HepG2 (cell line): ENCODE measurements around the gene STAT1. TPM values are rescaled to one million over a fixed set of nuclear protein-coding genes. Genes with fewer than 3 reads are reported as not detected.

Experiments
- ATAC-seq: fragments of 200-7000 bp; cut with Tn5 transposase; 3 replicates; pipeline ENCODE4 v1.9.1; 2020; ENCODE audit warnings: mild to moderate bottlenecking, moderate library complexity
- BruUV-seq: library from RNA; stranded (reverse); fragments of 400-500 nt; replicated peaks from 2 replicates; lab custom pipeline; 2021; lab: Mats Ljungman, UMichigan
- CTCF ChIA-PET: fragments of 300-600 bp; formaldehyde crosslinking; extraction: SDS; loops from one replicate; lab custom pipeline; 2021; ENCODE audit warnings: low total read pairs, inconsistent platforms, low intra/inter-chr PET ratio; lab: Yijun Ruan, JAX
- POLR2A ChIA-PET: fragments of 350-600 bp; sonication (Branson Sonifier 250); formaldehyde crosslinking; loops from one replicate; lab custom pipeline; 2020; ENCODE audit warnings: antibody characterized with exemption, inconsistent platforms; lab: Yijun Ruan, JAX
- DNase-seq: peaks from one replicate; pipeline ENCODE4 v3.0.0-alpha.2; 2015; ENCODE audit warnings: low spot score
- FAIRE-seq: peaks from 3 replicates; lab custom pipeline; 2011; peaks lifted over from hg19 to GRCh38; lab: Jason Lieb, UNC
- H2AFZ ChIP-seq: one replicate; pipeline ENCODE4 v1.6.1; 2011; ENCODE audit warnings: low read length, inconsistent platforms
- H3K27ac ChIP-seq: fragments of 300-600 bp; 3 replicates; pipeline ENCODE4 v1.8.0; 2011; ENCODE audit warnings: mixed run types, mild to moderate bottlenecking, mixed read lengths, low read length, inconsistent platforms; ENCODE audit not compliant: insufficient read depth; ENCODE audit errors: extremely low read length
- H3K27me3 ChIP-seq, 2 experiments: fragments of 200-600 bp in 1 of 2; 2 replicates in 1 of 2; 3 replicates in 1 of 2; pipeline versions ENCODE4 v1.6.0 to v1.8.0; 2011; ENCODE audit warnings: low read length in 2 of 2, mild to moderate bottlenecking in 2 of 2, moderate library complexity in 2 of 2, inconsistent platforms in 1 of 2; ENCODE audit not compliant: insufficient read depth in 2 of 2, control insufficient read depth in 1 of 2
- H3K36me3 ChIP-seq, 2 experiments: fragments of 200-600 bp in 1 of 2; replicated peaks in 1 of 2; 2 replicates in 1 of 2; 3 replicates in 1 of 2; pipeline versions ENCODE4 v1.5.1 to v1.8.0; 2011; ENCODE audit warnings: low read length in 2 of 2, inconsistent platforms in 1 of 2; ENCODE audit not compliant: insufficient read depth in 2 of 2, control insufficient read depth in 1 of 2
- H3K4me1 ChIP-seq: 2 replicates; pipeline ENCODE4 v1.5.1; 2012; ENCODE audit warnings: low read length, inconsistent platforms; ENCODE audit not compliant: insufficient read depth
- H3K4me2 ChIP-seq: 2 replicates; pipeline ENCODE4 v1.6.0; 2011; ENCODE audit warnings: low read depth, low read length, inconsistent platforms
- H3K4me3 ChIP-seq, 3 experiments: fragments of 200-600 bp in 1 of 3; sonication (generic), shearing (Covaris generic) in 1 of 3; replicated peaks in 1 of 3; 2 replicates each; pipeline ENCODE4 v1.5.1; 2011 to 2016; ENCODE audit warnings: low read length in 3 of 3, inconsistent platforms in 2 of 3, low read depth in 2 of 3, mild to moderate bottlenecking in 2 of 3, control low read depth in 1 of 3, mixed read lengths in 1 of 3; ENCODE audit not compliant: insufficient read depth in 1 of 3
- H3K79me2 ChIP-seq: one replicate; pipeline ENCODE4 v1.6.1; 2011; ENCODE audit warnings: low read length, inconsistent platforms; ENCODE audit not compliant: insufficient read depth
- H3K9ac ChIP-seq: 2 replicates; pipeline ENCODE4 v1.6.0; 2011; ENCODE audit warnings: mild to moderate bottlenecking, low read depth, low read length, inconsistent platforms; ENCODE audit not compliant: insufficient read depth
- H3K9me3 ChIP-seq: 2 replicates; pipeline ENCODE4 v1.5.1; 2012; ENCODE audit warnings: mild to moderate bottlenecking, low read length
- H4K20me1 ChIP-seq: 2 replicates; pipeline ENCODE4 v1.6.0; 2011; ENCODE audit warnings: inconsistent platforms, mild to moderate bottlenecking, low read length, moderate library complexity; ENCODE audit not compliant: insufficient read depth
- JUNB ChIP-seq: sonication (generic); formaldehyde crosslinking; IDR thresholded peaks from 2 replicates; pipeline ENCODE4 v1.8.0; 2022; ENCODE audit warnings: missing genetic modification reagents, mild to moderate bottlenecking, borderline replicate concordance
- TBX3 ChIP-seq: fragments of 450-650 bp; IDR thresholded peaks from 2 replicates; pipeline ENCODE4 v1.6.1; 2017; ENCODE audit warnings: antibody characterized with exemption, mild to moderate bottlenecking, inconsistent platforms, borderline replicate concordance
- ZNF530 ChIP-seq: sonication (generic); formaldehyde crosslinking; IDR thresholded peaks from 2 replicates; pipeline ENCODE4 v1.5.0; 2020; ENCODE audit warnings: low read depth, mild to moderate bottlenecking, missing genetic modification reagents
- WGBS: methylation state at CpG from one replicate; pipeline ENCODE4 v1.1.6; 2017; ENCODE audit warnings: low lambda C conversion rate; 5-methylcytosine and 5-hydroxymethylcytosine counted together
- in situ Hi-C: cut with HindIII; loops from 2 replicates; pipeline ENCODE4 v1.10.0; 2017; ENCODE audit warnings: low pct_unique_long_range_greater_than_20kb; ENCODE audit not compliant: extremely low pct_ligation_motif_present
- intact Hi-C: fragments of 100-400 bp; cut with micrococcal nuclease; formaldehyde crosslinking; loops from one replicate; pipeline ENCODE4 v1.10.0; 2022; ENCODE audit not compliant: unreplicated experiment
- polyA plus RNA-seq, 8 experiments: library from polyadenylated mRNA; depleted of rRNA in 3 of 8; stranded (reverse) in 7 of 8; unstranded in 1 of 8; fragments of >200 nt; fragmentation: Illumina TruSeq in 4 of 8; extraction: Trizol in 4 of 8; gene quantifications; 2 replicates each; pipeline versions ENCODE4 v1.2.1 to v1.2.3, GENCODE V29; 2011 to 2016; ENCODE audit warnings: low read depth in 4 of 8, missing spikeins in 1 of 8, mixed read lengths in 1 of 8; ENCODE audit not compliant: insufficient read depth in 1 of 8
- total RNA-seq, 5 experiments: library from RNA; depleted of rRNA; stranded (reverse); fragments of >200 nt; fragmentation: Illumina TruSeq; extraction: Trizol; gene quantifications; 2 replicates each; pipeline ENCODE4 v1.2.3, GENCODE V29; 2016; ENCODE audit warnings: low read depth in 1 of 5
- TF ChIP-seq, protein P1 (sequence below): sonication (generic); formaldehyde crosslinking; IDR thresholded peaks from 2 replicates; pipeline ENCODE4 v1.8.0; 2022; ENCODE audit warnings: low read depth, missing genetic modification reagents
- TF ChIP-seq, protein P2 (sequence below): sonication (generic); formaldehyde crosslinking; IDR thresholded peaks from 2 replicates; pipeline ENCODE4 v1.4.0; 2020; ENCODE audit warnings: mild to moderate bottlenecking, missing genetic modification reagents

STAT1 gene
- total and polyA plus RNA-seq, 2 of the 13 experiments (the other 11 are each of a cell fraction or from before 2014, with no cell fraction given): 21.8 to 59.6 TPM

GRCh38 chr2:191063584-191063983, 49.6 kb upstream of the STAT1 start (continued):
- TF ChIP-seq, protein P1, sequence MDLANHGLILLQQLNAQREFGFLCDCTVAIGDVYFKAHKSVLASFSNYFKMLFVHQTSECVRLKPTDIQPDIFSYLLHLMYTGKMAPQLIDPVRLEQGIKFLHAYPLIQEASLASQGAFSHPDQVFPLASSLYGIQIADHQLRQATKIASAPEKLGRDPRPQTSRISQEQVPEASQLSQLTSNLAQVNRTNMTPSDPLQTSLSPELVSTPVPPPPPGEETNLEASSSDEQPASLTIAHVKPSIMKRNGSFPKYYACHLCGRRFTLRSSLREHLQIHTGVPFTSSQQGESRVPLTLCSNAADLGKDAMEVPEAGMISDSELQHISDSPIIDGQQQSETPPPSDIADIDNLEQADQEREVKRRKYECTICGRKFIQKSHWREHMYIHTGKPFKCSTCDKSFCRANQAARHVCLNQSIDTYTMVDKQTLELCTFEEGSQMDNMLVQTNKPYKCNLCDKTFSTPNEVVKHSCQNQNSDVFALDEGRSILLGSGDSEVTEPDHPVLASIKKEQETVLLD (CRISPR knock-in tag): no peak
- TF ChIP-seq JUNB (CRISPR knock-in tag): no peak
- TF ChIP-seq TBX3: no peak
- TF ChIP-seq ZNF530 (CRISPR knock-in tag): no peak

DNA sequence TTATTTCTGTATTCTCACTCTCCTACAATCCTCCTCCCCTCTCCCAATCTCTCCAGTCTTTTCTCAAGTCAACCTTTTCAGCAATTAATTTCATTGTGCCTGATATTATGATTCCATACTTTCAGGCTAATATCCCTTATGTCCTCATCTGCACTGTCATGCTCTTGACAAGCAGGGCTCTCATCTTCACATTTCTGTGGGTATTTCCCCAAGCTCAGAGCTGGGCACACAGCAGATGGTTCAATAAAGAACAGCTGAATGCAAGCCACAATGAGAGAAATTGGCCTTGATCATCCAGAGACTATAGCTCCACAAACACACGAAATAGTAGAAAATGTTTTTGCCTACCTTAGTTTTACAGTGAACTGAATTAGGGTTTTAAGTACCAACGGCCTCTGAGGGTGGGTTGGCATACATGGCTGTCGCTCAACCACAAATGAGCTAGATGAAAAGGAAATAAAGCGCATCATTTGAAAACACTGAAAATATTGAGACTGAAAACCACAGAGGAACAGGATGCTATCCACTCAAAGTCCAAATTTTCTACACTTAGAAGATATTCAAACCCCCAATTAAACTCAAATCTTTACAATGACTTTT, 47.5 kb upstream of the STAT1 start:
- H3K27me3 ChIP-seq: no peaks in the 10 kb centered on the region; a peak in 1 of 5 replicates
- no peaks in the 10 kb centered on the region for H4K20me1 ChIP-seq
- no TSS peak for BruUV-seq
- intact Hi-C loops (no loop called here), in situ Hi-C loops (loop anchor here (25.0 kb wide), 1 partner anchor 451 kb away; no protein-coding TSS in a partner anchor)
- FAIRE-seq: no peak
- H2AFZ ChIP-seq: no peak overlapping the region
- ChIA-PET CTCF (no interaction called here), POLR2A (no interaction called here)
- H3K4me1 ChIP-seq: no peaks in the 10 kb centered on the region
- 34% methylated on average over 4 of the region's 4 CpGs for WGBS
- no peak overlapping the region for H3K4me2 ChIP-seq
- H3K36me3 ChIP-seq: no peaks in the 10 kb centered on the region
- H3K9ac ChIP-seq: no peak overlapping the region
- DNase-seq: no peak
- no peak overlapping the region for H3K4me3 ChIP-seq
- TF ChIP-seq, protein P2, sequence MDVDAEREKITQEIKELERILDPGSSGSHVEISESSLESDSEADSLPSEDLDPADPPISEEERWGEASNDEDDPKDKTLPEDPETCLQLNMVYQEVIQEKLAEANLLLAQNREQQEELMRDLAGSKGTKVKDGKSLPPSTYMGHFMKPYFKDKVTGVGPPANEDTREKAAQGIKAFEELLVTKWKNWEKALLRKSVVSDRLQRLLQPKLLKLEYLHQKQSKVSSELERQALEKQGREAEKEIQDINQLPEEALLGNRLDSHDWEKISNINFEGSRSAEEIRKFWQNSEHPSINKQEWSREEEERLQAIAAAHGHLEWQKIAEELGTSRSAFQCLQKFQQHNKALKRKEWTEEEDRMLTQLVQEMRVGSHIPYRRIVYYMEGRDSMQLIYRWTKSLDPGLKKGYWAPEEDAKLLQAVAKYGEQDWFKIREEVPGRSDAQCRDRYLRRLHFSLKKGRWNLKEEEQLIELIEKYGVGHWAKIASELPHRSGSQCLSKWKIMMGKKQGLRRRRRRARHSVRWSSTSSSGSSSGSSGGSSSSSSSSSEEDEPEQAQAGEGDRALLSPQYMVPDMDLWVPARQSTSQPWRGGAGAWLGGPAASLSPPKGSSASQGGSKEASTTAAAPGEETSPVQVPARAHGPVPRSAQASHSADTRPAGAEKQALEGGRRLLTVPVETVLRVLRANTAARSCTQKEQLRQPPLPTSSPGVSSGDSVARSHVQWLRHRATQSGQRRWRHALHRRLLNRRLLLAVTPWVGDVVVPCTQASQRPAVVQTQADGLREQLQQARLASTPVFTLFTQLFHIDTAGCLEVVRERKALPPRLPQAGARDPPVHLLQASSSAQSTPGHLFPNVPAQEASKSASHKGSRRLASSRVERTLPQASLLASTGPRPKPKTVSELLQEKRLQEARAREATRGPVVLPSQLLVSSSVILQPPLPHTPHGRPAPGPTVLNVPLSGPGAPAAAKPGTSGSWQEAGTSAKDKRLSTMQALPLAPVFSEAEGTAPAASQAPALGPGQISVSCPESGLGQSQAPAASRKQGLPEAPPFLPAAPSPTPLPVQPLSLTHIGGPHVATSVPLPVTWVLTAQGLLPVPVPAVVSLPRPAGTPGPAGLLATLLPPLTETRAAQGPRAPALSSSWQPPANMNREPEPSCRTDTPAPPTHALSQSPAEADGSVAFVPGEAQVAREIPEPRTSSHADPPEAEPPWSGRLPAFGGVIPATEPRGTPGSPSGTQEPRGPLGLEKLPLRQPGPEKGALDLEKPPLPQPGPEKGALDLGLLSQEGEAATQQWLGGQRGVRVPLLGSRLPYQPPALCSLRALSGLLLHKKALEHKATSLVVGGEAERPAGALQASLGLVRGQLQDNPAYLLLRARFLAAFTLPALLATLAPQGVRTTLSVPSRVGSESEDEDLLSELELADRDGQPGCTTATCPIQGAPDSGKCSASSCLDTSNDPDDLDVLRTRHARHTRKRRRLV (CRISPR knock-in tag): no peak
- no peak for ATAC-seq
- H3K27ac ChIP-seq: no peak overlapping the region
- no peaks in the 10 kb centered on the region for H3K9me3 ChIP-seq
- no peaks in the 10 kb centered on the region for H3K79me2 ChIP-seq
